Forelimb muscle (tissue), 1 donor: ENCODE results near the gene AFG3L2. TPM values are rescaled to one million over a fixed set of nuclear protein-coding genes. Genes with fewer than 3 reads are reported as not detected.
A peak's percentile ranks its signal among the peaks of the same experiment; 100 is the strongest.
"Not testable (repeated sequence)": the region's sequence is repeated elsewhere in the genome, so short reads cannot be mapped to it uniquely, and the experiment has no call there.

ENCODE experiments used
- DNase-seq: peaks from one replicate; pipeline ENCODE4 v3.0.0-alpha.2; 2013; ENCODE audit warnings: low read depth
- polyA plus RNA-seq: library from polyadenylated mRNA; unstranded; fragments of 120-200 nt; gene quantifications from one replicate; pipeline ENCODE4 v1.2.1, GENCODE V29; 2013; ENCODE audit not compliant: insufficient read length

The AFG3L2 gene
- polyA plus RNA-seq, 1 donor: 53.7 TPM

DNA sequence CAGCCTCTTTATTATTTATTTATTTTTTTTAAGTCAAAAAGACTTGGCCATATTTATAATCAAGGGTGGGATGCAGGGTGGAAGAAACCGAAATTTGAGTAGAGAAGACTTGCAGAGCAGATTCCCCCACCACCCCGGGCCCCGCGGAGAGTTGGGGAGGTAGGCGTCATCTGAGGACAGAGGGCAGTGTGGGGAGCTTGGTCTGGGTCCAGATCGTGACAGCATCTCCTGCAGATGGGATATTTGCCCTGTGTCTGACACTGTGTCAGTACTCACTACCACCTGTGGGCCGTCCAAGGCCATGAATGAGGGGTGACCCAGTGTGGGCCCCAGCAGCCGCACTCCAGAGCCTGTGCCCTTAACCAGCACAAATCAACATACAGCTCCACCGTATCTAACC lies 20.2 kb upstream of the AFG3L2 start:
- DNase-seq: no peak

DNA sequence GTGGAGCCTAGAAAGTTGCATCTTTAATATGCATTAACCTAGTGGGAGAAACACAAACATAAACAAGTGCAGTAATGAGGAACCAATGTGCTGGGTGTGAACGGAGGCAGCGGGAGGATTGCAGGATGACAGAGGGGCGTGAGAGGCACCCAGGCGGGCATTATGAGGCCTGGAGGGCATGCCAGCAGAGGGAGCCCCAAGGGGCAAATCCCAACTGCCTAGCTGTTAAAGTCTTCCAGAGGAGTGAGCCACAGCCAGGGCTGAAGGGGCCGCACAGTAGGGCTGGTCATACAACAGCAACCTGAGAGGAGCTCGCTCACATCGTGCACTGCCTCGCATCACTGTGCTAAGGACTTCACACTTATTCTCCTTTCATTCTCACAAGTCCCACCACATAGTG lies 17.4 kb upstream of the AFG3L2 start:
- no peak for DNase-seq

DNA sequence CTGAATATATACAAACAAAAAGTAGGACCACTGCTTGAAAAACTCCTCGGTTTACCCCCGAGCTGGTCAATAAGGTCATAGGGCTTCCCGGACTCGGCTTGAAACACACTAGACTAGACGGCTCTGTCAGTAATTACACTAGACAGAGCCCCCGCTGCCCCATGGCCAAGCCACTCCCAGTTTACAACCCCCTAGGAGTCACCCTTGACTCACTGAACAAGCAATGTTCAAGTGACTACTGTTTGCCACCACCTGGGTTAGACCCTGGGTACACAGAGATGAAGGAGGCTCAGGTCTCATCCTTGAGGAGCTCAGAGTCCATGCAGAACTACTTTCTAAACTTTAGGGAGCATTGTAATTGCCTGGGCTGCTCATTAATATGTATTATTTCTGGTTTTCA lies 17.0 kb upstream of the AFG3L2 start:
- DNase-seq: no peak

DNA sequence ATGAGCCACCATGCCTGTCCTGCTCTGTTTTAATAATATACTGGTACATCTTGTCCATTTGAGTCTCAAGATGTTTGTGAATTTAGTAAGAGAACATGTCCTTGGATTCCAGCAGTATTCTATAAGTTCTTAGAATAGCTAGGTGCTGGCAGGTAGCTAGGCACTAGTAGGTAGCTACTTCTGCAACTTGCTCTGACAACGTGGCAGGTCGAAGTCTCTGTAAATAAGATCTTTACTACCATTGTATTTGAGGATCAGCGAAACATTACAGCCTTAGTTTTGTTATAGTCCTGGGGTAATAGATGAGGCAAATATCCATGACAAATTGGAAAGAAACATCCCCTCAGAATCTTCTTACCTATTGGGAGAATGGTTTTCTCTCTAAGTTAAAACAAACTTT lies 16.5 kb upstream of the AFG3L2 start:
- no peak for DNase-seq

DNA sequence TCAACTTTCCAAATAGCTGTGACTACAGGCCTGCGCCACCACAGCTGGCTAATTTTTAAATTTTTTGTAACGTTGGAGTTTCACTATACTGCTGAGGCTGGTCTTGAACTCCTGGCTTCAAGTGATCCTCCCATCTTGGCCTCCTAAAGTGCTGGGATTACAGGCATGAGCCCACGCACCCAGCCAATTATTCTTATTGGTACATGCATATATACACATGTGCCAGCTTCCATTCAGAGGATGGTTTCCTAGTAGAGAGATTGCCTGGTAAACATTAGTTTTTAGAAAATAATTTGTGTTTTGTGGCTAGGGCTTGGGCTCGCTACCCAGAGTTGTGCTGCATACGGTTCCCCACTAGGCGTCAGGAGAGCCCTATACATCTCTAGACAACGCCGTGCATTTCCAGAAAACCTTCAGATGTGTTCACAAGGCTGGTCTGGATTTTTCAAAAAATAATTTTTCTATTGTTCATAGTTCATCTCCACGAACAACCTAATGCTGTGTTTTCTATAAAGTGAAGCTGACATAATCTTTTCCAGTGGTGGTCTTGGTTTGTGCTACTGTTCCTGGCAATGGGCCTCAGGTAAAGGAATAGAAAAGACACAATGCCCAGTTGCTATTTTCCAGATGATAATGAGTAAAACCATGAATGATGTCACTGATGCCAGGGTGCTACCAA lies 14.6 kb upstream of the AFG3L2 start:
- DNase-seq: peak; percentile 62

DNA sequence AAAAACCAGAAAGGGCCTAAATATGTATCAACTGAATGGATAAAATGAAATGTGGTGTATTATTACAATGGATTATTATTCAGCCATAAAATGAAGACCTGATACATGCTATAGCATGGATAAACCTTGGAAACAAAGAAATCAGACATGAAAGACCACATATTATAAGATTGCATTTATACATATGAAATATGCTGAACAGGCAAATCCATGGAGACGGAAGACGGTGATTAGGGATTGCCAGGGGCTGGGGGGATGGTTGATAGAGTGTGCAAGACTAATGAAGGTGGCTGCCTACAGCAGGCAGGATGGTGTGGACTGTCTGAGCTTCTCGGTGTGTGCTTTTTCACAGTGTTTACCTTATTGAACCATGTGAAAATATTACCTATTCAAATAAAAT lies 11.4 kb upstream of the AFG3L2 start:
- no peak for DNase-seq

DNA sequence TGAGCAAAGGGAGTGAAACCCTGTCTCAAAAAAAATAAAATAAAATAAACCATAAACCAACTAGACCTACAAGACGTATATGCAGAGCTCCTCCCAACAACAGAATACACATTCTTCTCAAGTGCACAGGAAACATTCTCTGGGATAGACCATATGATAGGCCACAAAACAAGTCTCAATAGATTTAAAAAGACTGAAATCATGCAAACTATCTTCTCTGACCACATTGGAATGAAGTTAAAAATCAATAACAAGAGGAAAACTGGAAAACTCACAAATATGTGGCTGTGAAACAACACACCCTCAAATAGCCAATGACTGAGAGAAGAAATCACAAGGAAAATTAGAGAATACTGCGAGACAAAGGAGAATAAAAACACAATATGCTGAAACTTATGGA lies 7.2 kb upstream of the AFG3L2 start:
- DNase-seq: no peak

DNA sequence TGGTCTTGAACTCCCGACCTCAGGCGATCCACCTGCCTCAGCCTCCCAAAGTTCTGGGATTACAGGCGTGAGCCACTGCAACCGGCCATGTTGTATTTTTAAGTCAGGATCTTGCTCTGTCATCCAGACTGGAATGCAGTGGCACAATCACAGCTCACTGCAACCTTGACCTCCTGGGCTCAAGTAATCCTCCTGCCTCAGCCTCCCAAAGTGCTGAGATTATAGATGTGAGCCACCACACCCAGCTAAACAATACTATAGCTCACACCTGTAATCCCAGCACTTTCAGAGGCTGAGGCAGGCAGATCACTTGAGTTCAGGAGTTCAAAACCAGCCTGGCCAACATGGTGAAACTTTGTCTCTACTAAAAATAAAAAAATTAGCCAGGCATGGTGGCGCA lies 6.7 kb upstream of the AFG3L2 start:
- not testable (repeated sequence) for DNase-seq

DNA sequence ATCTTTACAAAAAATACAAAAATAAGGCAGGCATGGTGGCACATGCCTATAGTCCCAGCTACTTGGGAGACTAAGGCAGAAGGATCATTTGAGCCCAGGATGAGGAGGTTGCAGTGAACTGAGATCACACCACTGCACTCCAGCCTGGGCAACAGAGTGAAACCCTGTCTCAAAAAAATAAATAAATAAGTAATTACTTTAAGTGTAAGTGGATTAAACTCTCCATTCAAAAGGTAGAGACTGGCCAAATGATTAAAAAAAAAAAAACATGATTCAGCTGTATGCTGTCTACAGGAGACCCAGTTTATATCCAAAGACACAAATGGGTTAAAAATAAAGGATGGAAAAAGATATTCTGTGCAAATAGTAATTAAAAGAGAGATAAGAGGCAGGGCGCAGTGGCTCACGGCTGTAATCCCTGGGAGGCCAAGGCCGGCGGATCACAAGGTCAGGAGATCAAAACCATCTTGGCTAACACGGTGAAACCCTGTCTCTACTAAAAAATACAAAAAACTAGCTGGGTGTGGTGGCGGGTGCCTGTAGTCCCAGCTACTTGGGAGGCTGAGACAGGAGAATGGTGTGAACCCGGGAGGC lies 5.3 kb upstream of the AFG3L2 start:
- DNase-seq: not testable (repeated sequence)

DNA sequence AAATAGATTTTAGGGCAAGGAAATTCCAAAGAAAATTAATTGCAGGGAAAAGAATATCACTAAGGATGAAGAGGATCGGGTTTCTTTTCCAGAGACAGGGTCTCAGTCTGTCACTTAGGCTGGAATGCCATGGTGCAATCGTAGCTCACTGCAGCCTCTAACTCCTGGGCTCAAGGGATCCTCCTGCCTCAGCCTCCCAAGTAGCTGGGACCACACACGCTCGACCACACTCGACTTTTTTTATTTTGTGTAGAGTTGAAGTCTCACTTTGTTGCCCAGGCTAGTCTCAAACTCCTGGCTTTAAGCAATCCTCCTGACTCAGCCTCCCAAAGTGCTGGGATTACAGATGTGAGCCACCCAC lies 1.2 kb upstream of the AFG3L2 start:
- DNase-seq: not testable (repeated sequence)

DNA sequence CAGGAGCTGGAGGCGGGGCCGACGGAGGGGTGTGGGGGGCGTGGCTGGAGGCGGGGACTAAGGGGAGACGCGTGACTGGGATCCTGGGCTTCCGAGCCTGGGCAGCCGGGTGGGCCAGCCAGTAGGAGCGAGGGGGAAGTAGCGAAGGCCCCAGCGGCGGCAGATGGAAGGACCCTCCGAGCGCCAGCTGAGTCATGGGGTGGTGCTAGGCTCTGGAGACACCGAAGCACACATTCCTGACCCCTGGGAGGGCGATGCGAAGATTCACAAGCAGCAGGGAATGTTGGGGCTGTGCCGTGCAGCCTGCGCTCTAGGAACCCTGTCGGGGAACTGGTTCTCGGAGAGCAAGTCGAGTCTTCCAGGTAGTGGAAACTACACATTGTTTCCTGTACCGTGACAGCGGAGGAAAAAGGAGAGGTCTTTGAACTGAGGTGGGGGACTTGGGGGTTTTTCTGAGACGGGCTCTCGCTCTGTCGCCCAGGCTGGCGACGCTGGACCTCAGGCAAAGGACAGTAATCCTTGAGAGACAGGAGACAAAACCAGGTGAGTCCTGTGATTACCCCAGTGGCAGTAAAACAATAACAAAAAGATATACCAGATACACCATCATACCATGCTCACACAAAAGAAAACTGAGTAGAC lies 650 bp upstream of the AFG3L2 start:
- DNase-seq: no peak

DNA sequence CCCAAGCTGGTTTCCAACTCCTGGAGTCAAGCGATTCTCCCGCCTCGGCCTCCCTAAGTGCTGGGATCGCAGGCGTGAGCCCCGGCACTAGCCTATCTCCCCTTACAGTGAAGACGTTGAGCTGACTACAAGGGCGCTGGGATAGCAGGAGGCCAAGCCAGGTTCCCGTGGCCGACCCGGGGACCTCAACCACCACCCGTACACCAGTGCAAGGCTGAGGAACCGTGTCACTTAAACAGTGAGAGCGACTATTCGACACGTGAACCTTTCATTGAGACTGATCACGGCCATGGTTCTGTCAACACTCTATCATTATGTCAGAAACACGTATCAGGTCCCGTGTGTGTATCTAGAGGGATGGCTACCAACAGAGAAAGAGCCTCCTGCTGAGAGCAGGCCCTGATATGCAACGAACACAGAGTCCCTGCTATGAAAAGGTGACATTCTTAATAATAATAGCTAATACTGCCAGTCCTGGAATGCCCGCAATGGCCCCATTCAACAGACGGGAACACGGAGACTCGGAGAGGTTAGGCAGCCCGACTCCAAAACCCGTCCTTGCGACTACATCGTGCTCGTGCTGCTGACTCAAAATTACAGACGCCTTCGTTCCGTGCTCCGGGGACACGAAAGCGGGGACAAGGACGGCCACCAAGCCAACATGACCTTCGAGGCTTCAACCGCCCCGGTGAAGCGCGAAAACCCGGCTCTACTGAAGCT lies 833 bp downstream of the AFG3L2 start:
- DNase-seq: no peak

DNA sequence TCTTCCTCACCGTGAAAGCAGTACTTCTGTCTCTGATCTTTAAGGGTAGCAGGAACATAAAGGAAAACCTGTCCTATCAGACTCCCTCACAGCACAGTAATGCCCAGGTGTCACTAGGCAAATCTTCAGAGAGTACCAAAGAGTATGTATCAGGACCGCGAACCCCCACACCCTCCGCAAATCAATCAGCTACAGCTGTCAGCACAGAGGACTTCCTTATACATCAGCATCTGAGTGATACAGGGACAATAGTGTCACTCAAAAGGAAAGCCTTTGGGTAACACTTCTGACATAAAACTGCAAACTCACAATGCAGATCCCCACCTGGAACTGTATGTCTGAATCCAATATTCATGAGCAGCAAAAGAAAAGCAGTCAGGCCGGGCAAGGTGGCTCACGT lies 2.6 kb downstream of the AFG3L2 start:
- DNase-seq: no peak

DNA sequence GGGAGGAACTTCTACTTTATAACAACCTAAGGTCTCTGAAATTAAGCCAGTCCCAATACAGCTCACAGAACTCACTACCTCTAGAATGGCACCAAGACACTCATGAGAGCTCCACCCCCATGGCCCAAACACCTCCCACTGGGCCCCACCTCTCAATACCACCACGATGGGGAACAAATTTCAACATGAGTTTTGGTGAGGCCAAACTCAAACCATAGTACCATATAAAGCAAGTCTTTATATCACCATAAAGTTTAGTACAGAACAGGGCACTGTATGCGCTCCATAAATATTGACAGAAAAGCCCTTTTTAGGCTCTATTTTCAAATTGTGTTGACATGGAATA lies 3.3 kb downstream of the AFG3L2 start:
- DNase-seq: no peak

DNA sequence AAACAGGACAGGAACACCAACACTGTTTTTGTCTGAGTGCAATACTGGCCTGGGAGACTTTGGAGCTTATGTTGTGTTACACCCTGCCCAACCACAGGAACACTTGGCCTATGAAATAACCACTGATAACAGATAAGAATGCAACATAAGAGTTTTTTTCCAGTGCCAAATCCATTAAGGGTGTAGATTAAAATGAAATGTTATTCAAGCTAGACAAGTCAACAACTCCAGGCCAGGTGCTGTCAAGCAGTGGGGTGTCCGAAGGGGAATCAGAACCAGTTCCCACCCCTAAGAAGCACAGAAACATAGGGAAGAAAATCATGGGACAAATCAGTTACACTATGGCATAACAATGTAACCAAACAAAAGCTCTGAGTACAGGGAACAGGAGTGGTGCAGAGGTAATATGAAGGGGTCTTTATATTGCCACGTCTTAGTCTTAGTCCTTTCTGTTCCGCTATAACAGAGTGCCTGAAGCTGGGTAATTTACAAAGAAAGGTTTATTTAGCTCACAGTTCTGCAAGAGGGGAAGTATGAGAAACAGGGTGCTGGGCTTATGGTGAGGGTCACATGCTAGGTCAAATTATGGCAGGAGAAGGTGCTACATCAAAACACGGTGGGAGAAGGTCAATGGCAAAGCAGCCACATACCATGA lies 3.8 kb downstream of the AFG3L2 start:
- no peak for DNase-seq

DNA sequence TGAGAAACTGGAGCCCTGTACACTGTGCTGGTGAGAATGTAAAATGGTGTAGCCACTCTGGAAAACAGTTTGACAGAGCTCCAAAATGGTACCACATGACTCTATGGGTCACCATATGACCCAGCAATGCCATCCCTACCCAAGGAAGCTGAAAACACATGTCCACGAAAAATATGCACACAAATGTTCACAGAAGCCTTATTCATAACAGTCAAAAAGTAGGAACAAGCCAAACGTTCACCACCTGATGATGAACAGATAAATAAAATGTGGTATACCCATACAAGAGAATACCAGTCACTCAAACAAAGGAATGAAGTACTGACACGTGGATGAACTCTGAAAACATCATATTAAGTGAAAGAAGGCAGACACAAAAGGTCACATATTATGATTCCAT lies 4.6 kb downstream of the AFG3L2 start:
- no peak for DNase-seq

DNA sequence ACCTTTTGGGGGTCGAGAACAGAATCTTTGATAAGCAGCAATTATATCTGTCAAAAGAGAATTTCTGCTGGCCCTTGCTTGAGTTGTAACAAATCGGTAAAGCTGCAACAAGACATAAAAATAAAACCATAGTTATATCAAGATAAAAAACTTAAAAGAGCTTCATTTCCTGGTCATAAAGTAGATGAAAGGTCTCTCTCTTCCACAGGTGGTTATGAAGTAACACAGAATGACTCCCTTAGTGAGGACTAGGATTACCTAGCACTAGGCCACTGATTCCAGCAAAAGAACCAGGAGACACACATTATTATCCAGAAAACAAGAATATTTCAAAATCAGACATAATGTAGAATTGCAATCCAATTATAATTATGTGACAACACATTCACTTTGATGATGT lies 5.4 kb downstream of the AFG3L2 start:
- no peak for DNase-seq

DNA sequence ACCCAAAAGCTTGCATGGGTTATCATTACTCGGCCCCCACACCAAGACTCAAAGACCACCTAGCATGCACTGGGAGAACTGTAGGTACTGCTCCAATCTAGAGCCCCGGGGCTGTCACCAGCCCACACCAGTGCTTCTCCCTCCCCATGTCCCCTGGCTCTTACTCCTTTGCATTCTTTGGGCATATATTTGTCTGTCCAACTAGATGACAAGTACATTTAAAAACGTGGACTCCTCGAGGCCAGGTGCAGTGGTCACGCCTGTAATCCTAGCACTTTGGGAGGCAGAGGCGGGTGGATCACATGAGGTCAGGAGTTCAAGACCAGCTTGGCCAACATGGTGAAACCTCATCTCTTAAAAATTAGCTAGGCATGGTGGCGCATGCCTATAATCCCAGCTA lies 7.8 kb downstream of the AFG3L2 start:
- DNase-seq: no peak

DNA sequence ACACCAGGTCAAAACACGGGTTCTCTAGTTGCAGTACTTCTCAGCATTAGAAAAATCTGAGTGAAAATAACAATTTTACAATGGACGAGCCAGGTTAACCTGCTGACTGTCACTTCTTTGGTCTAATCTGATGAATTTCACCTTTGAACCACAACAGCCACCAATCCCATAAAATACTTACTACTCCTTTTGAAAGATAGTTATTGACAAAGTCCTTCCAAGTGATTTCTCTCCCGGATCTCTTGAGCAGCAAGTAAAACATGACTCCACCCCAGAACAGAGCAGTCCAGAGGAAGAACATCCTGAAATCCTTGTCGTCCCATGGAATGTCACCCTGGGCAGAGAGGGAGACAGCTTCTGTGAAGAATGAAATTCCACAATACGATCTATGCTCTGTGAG lies 10.2 kb downstream of the AFG3L2 start:
- DNase-seq: no peak

DNA sequence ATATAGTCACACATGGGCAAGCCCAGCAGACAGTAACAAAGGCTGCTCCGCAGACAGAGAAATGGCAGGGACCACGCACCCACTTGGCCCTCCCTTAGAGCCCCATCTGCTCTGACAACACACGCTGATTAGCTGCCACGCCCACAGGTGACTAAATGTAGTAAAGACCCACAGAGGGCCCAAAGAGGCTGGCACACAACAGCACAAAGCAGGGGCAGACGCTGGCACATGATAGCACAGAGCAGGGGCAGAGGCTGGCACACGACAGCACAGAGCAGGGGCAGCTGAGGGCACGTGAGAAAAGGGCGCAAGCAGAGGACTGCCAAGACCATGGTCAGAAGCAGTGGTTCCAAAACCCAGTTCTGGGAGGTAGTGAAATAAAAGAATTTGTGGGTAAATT lies 10.6 kb downstream of the AFG3L2 start:
- DNase-seq: no peak

DNA sequence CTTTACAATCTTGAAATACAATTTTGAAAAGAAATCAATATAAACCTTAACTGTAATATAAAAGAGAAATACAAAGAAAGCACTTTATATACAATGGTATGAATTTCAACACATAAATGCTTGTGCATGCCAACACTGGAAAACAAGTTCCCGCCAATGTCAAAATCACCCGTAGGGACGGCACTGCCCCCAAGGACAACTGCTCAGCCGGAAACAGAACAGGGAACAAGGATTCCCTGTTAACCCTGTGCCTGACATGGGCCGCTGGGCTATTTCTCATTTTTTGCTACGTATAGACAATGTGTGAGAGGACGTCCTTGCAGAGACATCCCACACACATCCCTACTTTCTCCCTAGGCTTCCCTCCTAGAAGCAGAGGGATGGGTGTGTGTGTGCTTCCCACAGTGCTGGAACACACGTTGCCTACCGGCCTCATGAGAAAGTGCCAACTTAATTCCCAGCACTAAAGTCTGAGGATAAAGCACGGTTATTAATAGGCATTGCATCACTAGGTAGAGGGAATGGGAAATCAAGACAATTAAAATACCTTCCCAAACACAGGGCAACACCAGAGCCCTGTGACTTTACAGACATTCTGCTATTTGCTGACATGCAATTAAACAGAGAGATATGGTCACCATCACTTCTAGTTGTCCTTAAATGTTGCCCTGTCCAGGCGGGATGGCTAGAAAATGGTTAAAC lies 14.4 kb downstream of the AFG3L2 start:
- no peak for DNase-seq
